Cardiac muscle cell (in vitro differentiated cells and primary cell): ENCODE data around the gene LTC4S. TPM values are rescaled to one million over a fixed set of nuclear protein-coding genes. Genes with fewer than 3 reads are reported as not detected.

ENCODE experiments used
- DNase-seq, 2 donors: peaks; one replicate each; pipeline versions ENCODE4 v3.0.0 to v3.0.0-alpha.2; 2010 to 2017; ENCODE audit warnings: low read depth in 1 of 2, low spot score in 1 of 2
- H3K27ac ChIP-seq: fragments of 200-600 bp; sonication (generic); 2 replicates; pipeline ENCODE4 v1.5.1; 2016
- H3K27me3 ChIP-seq: fragments of 200-600 bp; sonication (generic); 2 replicates; pipeline ENCODE4 v1.6.0; 2016; ENCODE audit warnings: control low read depth
- H3K36me3 ChIP-seq: fragments of 200-600 bp; sonication (generic); 2 replicates; pipeline ENCODE4 v1.5.1; 2016; ENCODE audit warnings: control low read depth
- H3K4me1 ChIP-seq: fragments of 200-600 bp; sonication (generic); 2 replicates; pipeline ENCODE4 v1.8.1; 2017; ENCODE audit warnings: low read depth, mild to moderate bottlenecking, mixed run types
- H3K4me3 ChIP-seq: fragments of 200-600 bp; sonication (generic); 2 replicates; pipeline ENCODE4 v1.5.1; 2016; ENCODE audit warnings: mild to moderate bottlenecking
- H3K9me3 ChIP-seq: fragments of 200-600 bp; sonication (generic); 2 replicates; pipeline ENCODE4 v1.5.1; 2017; ENCODE audit warnings: low read depth, mild to moderate bottlenecking, control low read depth
- CTCF ChIP-seq: IDR thresholded peaks from 2 replicates; pipeline ENCODE4 v1.5.1; 2012; ENCODE audit warnings: low read depth, mild to moderate bottlenecking, low read length
- polyA plus RNA-seq: library from polyadenylated mRNA; unstranded; fragments of >200 nt; fragmentation: Nextera tagmentation; extraction: Ambion mirVana; gene quantifications from 2 replicates; pipeline ENCODE4 v1.2.1, GENCODE V29; 2016
- total RNA-seq: library from RNA; depleted of rRNA; stranded (reverse); fragments of >200 nt; gene quantifications from 2 replicates; pipeline ENCODE4 v1.2.3, GENCODE V29; 2016

LTC4S gene
- total and polyA plus RNA-seq, 2 experiments from 2014 or later, result 5.3 to 14.0 TPM

- Histone ChIP-seq H3K4me3 (no peak overlapping the region), H3K36me3 (peaks cover 9% of the 10 kb centered on the region), H3K27ac (peak overlapping the region; percentile 60), H3K27me3 (no peaks in the 10 kb centered on the region), H3K4me1 (peaks cover 40% of the 10 kb centered on the region), H3K9me3 (no peaks in the 10 kb centered on the region)
- peak; percentile 72 to 89 for DNase-seq
- peak; percentile 85 for TF ChIP-seq CTCF
Observed at GRCh38 chr5:179763215-179763945, 30.4 kb upstream of the LTC4S start.

- no peak for DNase-seq
- Histone ChIP-seq H3K9me3 (no peaks in the 10 kb centered on the region), H3K36me3 (peaks cover 11% of the 10 kb centered on the region), H3K4me1 (peaks cover 38% of the 10 kb centered on the region), H3K27ac (peak overlapping the region; percentile 40), H3K4me3 (no peak overlapping the region), H3K27me3 (no peaks in the 10 kb centered on the region)
- no peak for TF ChIP-seq CTCF
Observed at GRCh38 chr5:179764056-179764455, 29.7 kb upstream of the LTC4S start.

GRCh38 chr5:179765400-179765799 lies 28.4 kb upstream of the LTC4S start:
- peak in 1 of 2 donors; percentile 88 for DNase-seq
- H3K4me1 ChIP-seq, result peaks cover 24% of the 10 kb centered on the region
- H3K27me3 ChIP-seq, result no peaks in the 10 kb centered on the region
- no peaks in the 10 kb centered on the region for H3K9me3 ChIP-seq
- no peak overlapping the region for H3K4me3 ChIP-seq
- TF ChIP-seq CTCF, result no peak
- peak overlapping the region; percentile 29 for H3K27ac ChIP-seq
- peaks cover 25% of the 10 kb centered on the region for H3K36me3 ChIP-seq

GRCh38 chr5:179766021-179766725 lies 27.6 kb upstream of the LTC4S start:
- Histone ChIP-seq H3K9me3 (no peaks in the 10 kb centered on the region), H3K36me3 (peaks cover 32% of the 10 kb centered on the region), H3K27ac (peak overlapping the region; percentile 29), H3K4me1 (peaks cover 23% of the 10 kb centered on the region), H3K27me3 (no peaks in the 10 kb centered on the region), H3K4me3 (no peak overlapping the region)
- no peak for TF ChIP-seq CTCF
- DNase-seq, result peak in 1 of 2 donors; percentile 40

GRCh38 chr5:179766726-179767455 lies 26.9 kb upstream of the LTC4S start:
- no peak overlapping the region for H3K4me3 ChIP-seq
- peaks cover 39% of the 10 kb centered on the region for H3K36me3 ChIP-seq

More at GRCh38 chr5:179766726-179767455, 26.9 kb upstream of the LTC4S start:
- peaks cover 21% of the 10 kb centered on the region for H3K4me1 ChIP-seq
- peak in 1 of 2 donors; percentile 35 for DNase-seq
- no peaks in the 10 kb centered on the region for H3K9me3 ChIP-seq
- no peak for TF ChIP-seq CTCF
- H3K27me3 ChIP-seq, result no peaks in the 10 kb centered on the region
- H3K27ac ChIP-seq, result no peak overlapping the region
